VCaP (cell line): Measurements from ENCODE around the gene CCDC82.

Source experiments
- H3K27ac ChIP-seq: fragments of 450-650 bp; 2 replicates; pipeline ENCODE4 v1.5.1; 2017
- TF ChIP-seq, protein P1 (sequence below): fragments of 450-650 bp; conservative IDR thresholded peaks from 2 replicates; pipeline ENCODE4 v1.5.1; 2017; ENCODE audit warnings: mild to moderate bottlenecking, moderate library complexity

CCDC82 gene

DNA sequence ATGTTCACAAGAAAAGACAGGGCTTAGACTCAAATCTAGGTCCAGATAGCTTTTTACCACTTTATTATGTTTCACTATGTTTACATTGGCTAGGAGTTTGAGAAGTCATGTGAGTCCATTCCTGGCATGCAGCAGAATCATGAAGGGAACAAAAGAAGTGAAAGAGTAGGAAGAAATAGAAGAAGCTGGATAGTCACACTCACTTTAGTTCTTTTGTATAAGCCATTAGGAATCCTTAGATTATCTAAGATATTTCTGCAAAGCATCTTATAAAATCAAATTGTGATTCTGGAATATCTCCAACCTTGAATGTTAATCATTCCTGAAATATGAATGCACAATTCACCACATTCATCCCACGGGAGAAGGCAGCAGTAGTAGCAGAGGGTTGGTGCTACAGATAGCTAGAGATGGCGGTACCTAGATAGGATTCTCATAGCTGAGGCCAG lies 78.6 kb downstream of the CCDC82 start:
- TF ChIP-seq, protein P1, sequence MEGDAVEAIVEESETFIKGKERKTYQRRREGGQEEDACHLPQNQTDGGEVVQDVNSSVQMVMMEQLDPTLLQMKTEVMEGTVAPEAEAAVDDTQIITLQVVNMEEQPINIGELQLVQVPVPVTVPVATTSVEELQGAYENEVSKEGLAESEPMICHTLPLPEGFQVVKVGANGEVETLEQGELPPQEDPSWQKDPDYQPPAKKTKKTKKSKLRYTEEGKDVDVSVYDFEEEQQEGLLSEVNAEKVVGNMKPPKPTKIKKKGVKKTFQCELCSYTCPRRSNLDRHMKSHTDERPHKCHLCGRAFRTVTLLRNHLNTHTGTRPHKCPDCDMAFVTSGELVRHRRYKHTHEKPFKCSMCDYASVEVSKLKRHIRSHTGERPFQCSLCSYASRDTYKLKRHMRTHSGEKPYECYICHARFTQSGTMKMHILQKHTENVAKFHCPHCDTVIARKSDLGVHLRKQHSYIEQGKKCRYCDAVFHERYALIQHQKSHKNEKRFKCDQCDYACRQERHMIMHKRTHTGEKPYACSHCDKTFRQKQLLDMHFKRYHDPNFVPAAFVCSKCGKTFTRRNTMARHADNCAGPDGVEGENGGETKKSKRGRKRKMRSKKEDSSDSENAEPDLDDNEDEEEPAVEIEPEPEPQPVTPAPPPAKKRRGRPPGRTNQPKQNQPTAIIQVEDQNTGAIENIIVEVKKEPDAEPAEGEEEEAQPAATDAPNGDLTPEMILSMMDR, result no peak
- peak overlapping the region; percentile 84 for H3K27ac ChIP-seq

DNA sequence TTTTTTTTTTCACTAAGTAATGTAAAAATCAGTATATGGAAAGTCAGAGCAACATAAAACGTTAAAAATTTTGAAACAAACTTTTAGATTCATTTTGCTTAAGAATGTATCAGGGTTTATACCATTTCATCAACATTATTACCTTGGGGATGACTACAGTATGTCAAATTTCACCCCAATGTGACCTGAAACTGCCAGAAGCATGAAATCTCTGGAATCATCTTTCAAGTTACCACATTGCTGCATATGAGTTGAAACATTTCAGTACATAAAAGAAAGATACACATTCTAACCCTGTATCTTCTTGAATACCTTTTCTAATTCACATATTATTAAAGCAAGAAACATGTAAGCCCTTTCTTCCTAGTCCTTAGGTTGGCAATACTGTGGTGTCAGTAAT lies 79.5 kb downstream of the CCDC82 start:
- H3K27ac ChIP-seq, result peak overlapping the region; percentile 84
- TF ChIP-seq, protein P1, result no peak

DNA sequence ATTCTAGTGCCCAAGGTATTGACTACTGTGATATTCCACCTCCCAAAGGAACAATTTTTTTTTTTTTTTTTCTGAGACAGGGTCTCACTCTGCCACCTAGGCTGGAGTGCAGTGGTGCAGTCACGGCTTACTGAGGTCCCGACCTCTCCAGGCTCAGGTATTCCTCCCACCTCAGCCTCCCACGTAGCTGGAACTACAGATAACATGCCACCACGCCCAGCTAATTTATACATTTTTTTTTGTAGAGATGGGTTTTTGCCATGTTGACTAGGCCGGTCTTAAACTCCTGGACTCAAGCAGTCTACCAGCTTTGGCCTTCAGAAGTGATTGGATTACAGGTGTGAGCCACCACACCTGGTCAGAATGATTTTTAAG lies 80.1 kb downstream of the CCDC82 start:
- TF ChIP-seq, protein P1, result no peak
- H3K27ac ChIP-seq, result peak overlapping the region; percentile 84; the same call in 1 of the 2 replicates

DNA sequence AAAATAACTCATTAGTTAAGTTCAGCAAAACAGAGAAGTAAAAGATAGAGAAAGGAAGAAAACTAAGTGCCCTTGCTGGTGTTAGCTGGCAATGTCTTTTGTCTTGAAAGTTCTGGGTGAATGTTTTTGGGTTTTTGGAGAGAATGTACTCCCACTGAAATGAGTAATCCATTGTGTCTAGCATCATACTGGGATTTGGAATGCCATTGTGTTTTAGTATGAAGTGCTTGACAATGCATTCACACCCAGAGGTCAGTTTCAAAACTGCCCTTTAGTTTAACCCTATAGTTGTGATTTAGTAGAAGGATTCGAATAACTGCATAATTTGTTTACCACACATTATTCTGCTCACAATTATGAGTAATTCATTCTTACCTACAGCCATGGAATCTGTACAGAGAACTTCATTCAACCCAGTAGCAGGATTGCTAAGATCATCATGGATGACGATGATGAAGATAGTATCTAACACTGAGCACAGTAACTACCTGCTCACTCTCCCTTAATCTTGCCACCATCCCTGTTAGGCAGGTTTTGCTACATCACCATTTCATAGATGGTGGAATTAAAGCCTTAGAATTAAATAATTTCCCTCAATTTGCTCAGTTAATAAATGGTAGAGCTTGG lies 80.6 kb downstream of the CCDC82 start:
- H3K27ac ChIP-seq, result peak overlapping the region; percentile 84
- TF ChIP-seq, protein P1, result no peak

DNA sequence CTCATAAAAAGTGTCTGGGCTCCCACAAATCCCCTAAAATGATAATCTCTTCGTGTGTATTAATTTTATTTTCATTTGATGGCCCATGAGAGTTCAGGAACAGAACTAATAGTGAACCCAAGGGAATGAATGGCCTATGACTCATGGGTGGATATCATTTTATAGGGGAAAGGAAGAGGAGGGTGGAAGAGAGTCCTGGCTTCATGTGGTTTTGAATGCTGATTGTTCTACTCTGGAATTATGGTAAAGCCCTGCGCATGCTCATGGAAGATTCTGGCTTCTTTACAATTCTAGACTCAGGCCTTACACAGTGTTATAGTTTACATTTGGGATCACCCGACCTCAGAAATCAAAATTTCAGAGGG lies 82.0 kb downstream of the CCDC82 start:
- H3K27ac ChIP-seq, result peak overlapping the region; percentile 84
- TF ChIP-seq, protein P1, result no peak

DNA sequence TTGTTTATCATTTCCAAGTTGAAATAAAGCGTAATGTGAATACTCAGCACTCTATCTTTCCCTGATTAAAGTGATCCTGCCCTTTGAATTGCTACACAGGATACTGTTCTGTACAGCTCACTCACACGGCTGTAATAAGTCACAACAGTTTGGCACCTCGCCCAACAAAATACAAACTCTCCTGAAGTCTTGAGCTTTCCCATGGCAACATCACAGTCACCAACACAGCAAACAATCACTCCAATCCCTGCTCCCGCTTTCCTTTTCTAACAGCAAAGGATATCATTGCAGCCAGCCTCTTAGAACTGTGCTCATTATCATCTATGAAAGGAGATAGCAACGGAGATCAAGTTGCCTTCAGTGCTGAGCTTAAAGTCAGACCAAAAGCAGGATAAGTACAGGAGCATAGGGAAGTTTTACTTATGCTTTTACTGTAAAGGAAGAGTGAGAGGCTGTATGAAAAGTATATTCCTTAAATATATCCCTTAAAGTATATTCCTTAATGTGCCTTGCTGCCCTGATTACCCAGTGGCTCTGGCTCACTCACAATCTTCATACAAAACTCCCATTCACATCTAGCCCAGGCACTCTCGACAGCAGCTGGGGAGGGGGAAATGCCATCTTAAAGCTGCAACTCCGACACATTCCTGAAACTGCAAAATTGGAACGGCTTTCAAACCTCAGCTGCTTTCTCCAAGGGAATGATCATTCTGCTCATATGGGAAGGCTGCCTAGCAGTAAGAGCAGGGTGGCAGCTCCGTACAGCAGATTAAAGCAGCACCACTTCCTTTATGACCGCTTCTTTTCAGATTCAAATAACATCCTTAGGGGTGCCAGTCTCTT lies 82.6 kb downstream of the CCDC82 start:
- TF ChIP-seq, protein P1, result no peak
- H3K27ac ChIP-seq, result peak overlapping the region; percentile 84

DNA sequence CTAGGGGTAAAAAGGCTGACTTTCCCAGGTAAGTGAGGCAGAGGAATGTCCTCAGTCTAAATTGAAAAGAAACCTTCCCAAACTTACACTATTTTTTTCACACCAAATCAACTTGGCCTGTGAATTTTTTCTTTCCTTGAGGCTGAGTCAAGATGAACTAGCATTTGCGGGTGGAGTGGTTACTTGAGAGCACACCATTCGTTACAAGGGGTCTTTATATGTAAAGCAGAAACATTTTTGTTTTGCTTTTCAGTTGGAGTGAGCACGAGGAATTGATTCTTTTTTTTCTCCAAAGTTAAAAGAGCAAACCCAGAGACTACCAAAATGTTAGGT lies 83.1 kb downstream of the CCDC82 start:
- H3K27ac ChIP-seq, result peak overlapping the region; percentile 84
- TF ChIP-seq, protein P1, result no peak
